Globus pallidus (tissue), 1 donor: Measurements from ENCODE around the gene NUP210.

ENCODE experiments used
- DNase-seq: peaks from one replicate; pipeline ENCODE4 v3.0.0-alpha.2; 2015; ENCODE audit warnings: low spot score

Gene NUP210

GRCh38 chr3:13373975-13374586 is 46.0 kb downstream of the NUP210 start:
- DNase-seq: no peak

- no peak for DNase-seq
These were observed 47.5 kb downstream of the NUP210 start for GRCh38 chr3:13372656-13373055.

GRCh38 chr3:13372126-13372525 is 48.0 kb downstream of the NUP210 start:
- no peak for DNase-seq

DNA sequence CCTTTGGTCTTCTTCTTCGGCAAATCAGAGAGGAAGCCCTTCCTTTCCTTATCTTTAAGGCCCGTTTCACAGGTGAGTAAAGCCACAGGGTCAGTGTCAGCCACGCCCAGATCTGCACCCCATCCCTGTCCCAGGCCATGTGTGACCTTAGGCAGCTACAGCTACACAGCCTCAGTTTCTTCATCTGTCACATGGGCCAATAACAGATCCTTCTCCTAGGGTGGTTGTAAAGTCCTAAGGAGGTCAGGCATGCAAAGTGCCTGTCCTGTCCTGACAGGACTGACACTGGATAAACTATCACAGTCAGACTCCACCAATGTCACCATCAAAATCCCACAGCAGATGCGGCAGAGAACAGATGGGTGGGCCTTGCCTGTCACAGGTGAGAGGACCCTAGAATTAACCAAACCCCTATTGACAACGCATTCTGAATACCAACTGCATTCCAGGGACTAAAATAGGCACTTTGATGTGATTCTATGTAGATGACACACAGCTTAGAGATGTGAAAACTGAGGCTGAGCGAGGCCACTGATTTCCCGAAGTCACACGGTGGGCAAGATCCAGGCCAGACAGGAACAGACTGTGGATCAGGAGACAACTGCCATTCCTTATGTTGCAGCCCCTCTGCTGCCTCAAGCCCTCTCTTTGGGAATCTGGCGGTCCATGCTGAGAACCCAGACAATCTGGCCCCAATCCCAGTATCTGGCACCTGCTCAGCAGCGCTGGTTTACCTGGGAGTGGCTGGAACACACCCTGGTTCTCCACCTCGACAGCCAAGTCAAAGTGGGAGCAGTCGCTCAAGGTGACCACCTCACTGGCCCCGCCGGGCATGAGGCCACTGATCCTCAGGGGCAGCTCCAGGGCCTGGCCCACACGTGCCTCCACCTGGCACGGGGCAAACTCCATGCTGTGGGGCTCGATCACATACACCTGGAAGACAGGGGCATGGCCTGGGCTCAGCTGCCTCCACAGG is 48.7 kb downstream of the NUP210 start:
- no peak for DNase-seq

- DNase-seq: no peak
These were observed 49.5 kb downstream of the NUP210 start for GRCh38 chr3:13370609-13371008.

- DNase-seq: no peak
These were observed 50.1 kb downstream of the NUP210 start for GRCh38 chr3:13370055-13370454.

GRCh38 chr3:13368834-13369233 is 51.3 kb downstream of the NUP210 start:
- DNase-seq: no peak

DNA sequence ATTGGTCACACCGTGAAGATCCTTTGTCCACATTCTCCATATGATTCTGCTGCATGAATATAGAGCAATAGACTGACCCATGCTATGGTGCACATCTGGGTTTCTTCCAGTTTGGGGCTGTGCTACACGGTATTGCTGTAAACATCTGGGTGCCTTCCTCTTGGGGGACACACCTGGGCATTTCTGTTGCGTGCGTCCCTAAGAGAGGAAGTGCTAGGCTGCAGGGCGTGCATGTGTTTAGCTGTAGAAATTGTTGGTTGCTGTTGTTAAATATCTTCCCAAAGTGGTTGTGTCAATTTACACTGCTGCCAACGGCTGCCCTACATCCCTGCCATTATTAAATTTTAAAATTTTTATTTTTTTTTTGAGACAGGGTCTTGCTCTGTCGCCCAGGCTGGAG is 52.4 kb downstream of the NUP210 start:
- DNase-seq: no peak

DNA sequence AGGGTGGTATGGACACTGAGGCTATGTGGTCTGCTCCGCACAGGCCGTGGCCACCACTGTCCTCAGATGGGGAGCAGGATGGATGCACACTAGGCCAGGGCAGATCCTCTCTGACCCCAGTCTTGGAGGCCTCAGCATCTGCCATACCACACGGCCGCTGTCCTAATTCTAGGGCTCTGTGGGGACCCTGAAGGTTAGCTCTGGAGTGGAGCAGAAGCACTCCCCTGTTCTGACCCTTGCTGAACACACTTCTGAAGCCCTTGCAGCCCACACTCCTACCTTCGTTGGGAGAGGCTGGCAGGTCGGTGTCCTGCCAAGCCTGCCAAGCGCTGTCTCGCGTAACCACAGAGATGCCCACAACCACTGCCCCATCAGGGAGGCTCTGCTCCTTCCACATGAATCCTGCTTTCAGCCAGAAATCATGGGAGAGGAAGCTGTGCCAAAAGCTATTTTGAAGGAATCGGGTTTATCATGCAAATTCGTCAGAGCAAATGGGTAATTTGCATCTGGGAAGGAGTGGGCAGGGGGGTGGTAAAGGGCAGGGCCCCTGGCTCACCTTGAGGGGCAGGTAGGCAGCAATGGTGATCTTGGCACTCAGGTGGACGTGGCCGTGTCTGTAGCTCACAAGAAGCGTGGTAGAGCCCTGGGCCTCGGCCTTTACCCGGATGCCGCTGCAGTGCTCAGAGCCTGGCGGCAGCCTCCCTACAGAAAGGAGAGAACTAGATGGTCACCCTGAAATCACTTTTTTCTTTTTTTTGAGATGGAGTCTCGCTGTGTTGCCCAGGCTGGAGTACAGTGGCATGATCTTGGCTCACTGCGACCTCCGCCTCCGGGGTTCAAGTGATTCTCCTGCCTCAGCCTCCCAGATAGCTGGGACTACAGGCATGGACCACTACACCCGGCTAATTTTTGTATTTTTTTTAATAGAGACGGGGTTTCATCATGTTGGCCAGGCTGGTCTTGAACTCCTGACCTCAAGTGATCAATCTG is 54.4 kb downstream of the NUP210 start:
- no peak for DNase-seq

DNA sequence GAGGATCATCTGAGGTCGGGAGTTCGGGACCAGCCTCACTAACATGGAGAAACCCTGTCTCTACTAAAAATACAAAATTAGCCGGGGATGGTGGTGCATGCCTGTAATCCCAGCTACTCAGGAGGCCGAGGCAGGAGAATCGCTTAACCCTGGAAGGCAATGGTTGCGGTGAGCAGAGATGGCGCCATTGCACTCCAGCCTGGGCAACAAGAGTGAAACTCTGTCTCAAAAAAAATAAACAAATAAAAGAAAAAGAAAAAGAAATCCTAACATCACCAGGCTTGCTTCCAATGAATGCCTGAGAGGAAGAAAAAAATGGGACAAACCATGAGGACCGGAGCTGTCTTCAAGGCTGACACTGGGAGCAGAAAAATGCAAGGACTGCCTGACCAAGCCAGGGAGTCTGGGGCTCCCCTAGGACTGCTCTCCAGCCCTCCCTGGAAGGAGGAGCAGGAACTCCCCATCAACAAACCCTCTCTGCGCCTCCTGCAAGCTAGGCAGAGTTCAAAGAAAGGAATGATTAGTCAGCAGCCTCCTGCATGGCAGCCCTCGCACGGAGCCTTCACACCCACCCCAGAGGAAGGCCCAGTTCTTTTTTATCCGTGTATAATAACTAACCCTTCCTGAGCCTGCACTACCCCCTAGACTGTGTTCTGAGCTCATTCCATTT is 55.4 kb downstream of the NUP210 start:
- DNase-seq: no peak

DNA sequence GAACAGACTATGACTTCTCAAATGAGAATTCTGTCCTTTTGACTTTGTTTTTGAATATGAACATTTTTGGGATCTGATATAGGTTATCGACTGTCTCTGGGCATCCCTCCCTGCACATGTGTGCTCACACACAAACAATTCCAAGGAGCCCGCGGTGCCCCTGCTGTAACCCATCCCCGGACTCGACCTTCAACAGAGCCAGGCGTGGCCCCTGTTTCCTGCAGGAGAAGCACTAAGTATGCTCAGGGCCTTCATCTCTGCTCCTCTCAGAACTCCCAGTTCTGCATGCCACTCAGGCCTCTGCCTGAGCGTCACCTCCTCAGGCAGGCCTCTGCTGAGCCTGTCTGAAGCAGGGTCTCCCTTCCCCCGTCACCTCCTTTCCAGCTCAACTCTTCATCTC is 57.6 kb downstream of the NUP210 start:
- DNase-seq: no peak

DNA sequence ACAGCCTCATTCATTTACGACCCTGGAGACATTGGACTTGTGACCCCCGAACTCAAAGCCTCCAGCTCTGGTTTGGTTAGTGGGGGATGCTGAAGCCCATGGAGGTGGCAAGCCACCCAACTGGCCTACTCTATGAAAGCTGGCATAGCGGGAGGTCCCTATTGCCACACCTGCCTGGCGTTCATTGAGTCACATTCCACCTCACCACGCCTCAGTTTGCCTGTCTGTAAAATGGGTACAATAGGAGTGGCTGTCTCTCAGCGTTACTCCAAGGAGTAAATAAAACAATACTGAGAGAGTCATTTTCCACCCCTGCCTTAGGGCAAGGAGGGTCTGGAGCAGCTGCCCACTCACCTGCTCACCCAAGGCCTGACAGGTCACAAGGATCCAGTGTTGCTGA is 60.2 kb downstream of the NUP210 start:
- no peak for DNase-seq

GRCh38 chr3:13358643-13359042 is 61.5 kb downstream of the NUP210 start:
- DNase-seq: no peak

DNA sequence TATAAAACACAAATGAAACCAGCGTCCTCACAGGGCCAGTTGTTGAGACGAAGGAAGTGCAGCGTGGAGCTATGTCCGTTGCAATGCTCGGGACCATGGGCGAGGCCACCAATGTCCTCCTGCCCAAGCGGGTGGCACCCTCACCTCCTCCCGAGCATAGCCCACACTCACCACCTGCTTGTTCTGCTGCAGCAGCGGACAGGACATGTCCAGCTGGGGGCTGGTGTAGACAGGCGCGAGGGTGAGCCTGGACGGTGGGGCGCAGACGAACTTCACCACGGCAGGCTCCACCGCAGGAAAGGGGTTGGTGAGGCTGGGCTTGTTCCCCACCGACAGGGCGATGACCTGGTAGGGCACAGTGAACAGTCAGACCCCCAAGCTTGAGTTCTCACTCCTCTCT is 62.1 kb downstream of the NUP210 start:
- no peak for DNase-seq

GRCh38 chr3:13357074-13357473 is 63.0 kb downstream of the NUP210 start:
- no peak for DNase-seq

GRCh38 chr3:13353936-13354542 is 66.1 kb downstream of the NUP210 start:
- DNase-seq: no peak

- DNase-seq: no peak
These were observed 66.6 kb downstream of the NUP210 start for GRCh38 chr3:13353506-13353905.

DNA sequence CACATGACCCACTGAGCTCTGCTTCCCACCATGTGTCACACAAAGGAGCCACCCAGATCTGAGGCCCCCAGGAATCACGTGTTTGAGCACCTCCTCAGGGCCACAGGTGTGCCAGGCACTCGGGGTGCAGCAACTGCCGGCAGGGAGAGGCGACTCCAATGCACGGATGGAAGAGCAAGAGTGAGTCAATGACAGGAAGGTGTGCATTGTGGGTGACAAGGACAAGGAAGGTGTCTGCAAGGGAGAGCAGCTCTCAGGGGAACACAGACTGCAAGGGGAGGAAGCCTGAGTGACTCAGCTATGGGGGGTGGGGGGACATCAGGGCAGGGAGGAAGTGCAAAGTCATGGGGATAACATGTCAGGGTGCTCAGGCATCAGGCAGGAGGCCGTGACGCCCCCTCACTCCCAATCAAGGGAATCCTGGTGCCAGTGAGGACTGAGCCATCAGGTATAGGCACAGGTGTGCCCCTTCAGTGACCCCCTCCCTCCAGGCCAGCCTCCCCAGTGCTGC is 67.4 kb downstream of the NUP210 start:
- DNase-seq: no peak

GRCh38 chr3:13349823-13350222 is 70.3 kb downstream of the NUP210 start:
- no peak for DNase-seq

- DNase-seq: no peak
These were observed 71.3 kb downstream of the NUP210 start for GRCh38 chr3:13348661-13349396.
